Type B pancreatic cell (in vitro differentiated cells): ENCODE data around the gene MYO10. TPM values are rescaled to one million over a fixed set of nuclear protein-coding genes. Genes with fewer than 3 reads are reported as not detected.

Experiments used
- DNase-seq: peaks from one replicate; pipeline ENCODE4 v3.0.0; 2021; ENCODE audit warnings: mixed read lengths; ENCODE audit not compliant: unreplicated experiment; ENCODE audit errors: extremely low spot score
- H3K27ac Mint-ChIP-seq: 2 replicates; pipeline ENCODE4 v1.8.0; 2021; ENCODE audit warnings: mild to moderate bottlenecking, mixed read lengths
- H3K27me3 Mint-ChIP-seq: 2 replicates; pipeline ENCODE4 v1.8.0; 2021; ENCODE audit warnings: mixed read lengths
- H3K36me3 Mint-ChIP-seq: 2 replicates; pipeline ENCODE4 v1.8.0; 2021; ENCODE audit warnings: mixed read lengths
- H3K4me1 Mint-ChIP-seq: one replicate; pipeline ENCODE4 v1.8.0; 2021; ENCODE audit warnings: mixed read lengths; ENCODE audit not compliant: unreplicated experiment
- H3K4me3 Mint-ChIP-seq: 2 replicates; pipeline ENCODE4 v1.8.0; 2021; ENCODE audit warnings: mild to moderate bottlenecking, mixed read lengths
- H3K9me3 Mint-ChIP-seq: 2 replicates; pipeline ENCODE4 v1.8.0; 2021; ENCODE audit warnings: mixed read lengths
- total RNA-seq: library from RNA; stranded (reverse); gene quantifications from 2 replicates; pipeline ENCODE4 v1.2.1, GENCODE V29; 2021; ENCODE audit warnings: low replicate concordance
- TF ChIP-seq, protein P1 (sequence below): fragments of 200-600 bp; sonication (generic); conservative IDR thresholded peaks from 2 replicates; pipeline ENCODE4 v1.5.0; 2021; ENCODE audit warnings: antibody characterized with exemption, mild to moderate bottlenecking

MYO10 gene
- total RNA-seq, 1 donor from 2014 or later: 52.5 TPM

DNA sequence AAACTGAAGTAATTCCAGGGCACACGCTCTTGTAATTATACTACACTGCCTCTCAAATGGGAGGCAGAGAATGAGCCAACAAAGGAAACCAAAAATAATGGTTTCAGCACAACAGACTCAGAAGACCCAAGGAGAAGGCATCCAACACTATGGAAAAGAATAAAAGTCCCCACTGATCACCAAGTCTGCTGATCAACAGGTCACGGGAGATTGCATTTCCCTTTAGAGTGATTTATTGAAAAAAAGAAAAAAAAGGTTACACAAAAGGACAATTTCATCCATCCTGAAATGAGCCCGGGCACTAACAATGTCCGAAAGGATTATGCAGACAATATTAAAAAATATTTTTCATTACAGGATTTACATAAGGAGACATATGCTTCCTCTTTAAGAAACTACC lies 28.8 kb downstream of the MYO10 start:
- Mint-ChIP-seq H3K27me3 (no peaks in the 10 kb centered on the region), H3K4me3 (no peak overlapping the region), H3K36me3 (peaks cover 5% of the 10 kb centered on the region), H3K4me1 (peaks cover 8% of the 10 kb centered on the region), H3K9me3 (no peaks in the 10 kb centered on the region), H3K27ac (no peak overlapping the region)
- TF ChIP-seq, protein P1, sequence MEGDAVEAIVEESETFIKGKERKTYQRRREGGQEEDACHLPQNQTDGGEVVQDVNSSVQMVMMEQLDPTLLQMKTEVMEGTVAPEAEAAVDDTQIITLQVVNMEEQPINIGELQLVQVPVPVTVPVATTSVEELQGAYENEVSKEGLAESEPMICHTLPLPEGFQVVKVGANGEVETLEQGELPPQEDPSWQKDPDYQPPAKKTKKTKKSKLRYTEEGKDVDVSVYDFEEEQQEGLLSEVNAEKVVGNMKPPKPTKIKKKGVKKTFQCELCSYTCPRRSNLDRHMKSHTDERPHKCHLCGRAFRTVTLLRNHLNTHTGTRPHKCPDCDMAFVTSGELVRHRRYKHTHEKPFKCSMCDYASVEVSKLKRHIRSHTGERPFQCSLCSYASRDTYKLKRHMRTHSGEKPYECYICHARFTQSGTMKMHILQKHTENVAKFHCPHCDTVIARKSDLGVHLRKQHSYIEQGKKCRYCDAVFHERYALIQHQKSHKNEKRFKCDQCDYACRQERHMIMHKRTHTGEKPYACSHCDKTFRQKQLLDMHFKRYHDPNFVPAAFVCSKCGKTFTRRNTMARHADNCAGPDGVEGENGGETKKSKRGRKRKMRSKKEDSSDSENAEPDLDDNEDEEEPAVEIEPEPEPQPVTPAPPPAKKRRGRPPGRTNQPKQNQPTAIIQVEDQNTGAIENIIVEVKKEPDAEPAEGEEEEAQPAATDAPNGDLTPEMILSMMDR: no peak
- no peak for DNase-seq

DNA sequence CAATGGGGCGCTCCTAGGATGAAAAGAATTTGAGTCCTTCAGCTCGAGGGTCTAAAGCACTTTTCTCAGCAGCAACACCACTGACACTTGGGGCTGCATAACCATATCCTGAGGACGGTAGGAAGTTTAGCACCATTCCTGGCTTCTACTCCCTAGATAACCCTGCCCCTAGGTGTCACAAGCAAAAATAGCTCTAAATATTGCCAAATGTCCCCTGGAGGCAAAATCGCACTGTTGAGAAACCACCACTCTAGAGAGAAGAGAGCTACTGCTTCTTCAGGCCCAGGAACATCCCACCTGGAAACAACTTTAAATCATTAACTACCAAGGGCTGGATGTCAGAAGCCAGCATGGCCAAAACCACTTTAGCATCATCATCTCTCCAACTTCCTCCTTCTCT lies 29.8 kb downstream of the MYO10 start:
- H3K36me3 Mint-ChIP-seq: peaks cover 6% of the 10 kb centered on the region
- no peaks in the 10 kb centered on the region for H3K9me3 Mint-ChIP-seq

DNA sequence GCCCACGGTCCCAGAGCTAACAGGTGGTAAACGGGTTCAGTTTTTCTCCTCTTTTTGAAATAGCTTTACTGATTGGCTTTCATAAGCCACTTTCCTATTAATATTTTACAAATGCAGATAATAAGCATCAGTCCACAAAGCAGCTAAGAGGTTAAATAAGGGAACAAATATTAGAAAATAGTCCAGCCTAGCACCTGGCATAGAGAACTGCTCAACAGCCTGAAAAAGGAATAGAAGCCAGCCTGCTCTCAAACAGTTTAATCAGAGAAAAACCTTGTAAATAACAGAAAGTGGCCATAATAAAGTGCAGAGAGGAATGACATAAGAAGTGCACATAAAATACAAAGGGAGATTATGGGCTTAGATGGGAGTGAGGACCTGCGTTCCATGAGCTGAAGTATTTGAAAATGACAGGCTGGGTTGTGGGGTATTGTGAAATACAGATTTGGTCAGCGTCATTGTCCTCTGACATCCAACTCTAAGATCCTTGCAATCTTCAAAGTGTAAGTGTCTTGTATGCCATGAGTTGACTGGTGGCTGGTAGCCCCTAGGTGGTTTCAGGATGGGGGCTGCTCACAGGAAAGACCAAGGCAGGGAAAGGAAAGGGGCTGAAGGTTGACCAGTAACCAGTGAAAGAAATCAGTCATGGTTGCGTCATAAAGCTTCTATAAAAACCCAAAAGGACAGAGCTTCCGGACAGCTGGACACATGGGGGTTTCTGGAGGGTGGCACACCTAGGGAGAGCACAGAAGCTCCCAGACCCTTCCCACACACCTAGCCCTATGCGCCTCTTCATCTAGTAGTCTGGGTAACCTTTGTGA lies 32.4 kb downstream of the MYO10 start:
- peaks cover 31% of the 10 kb centered on the region for H3K4me1 Mint-ChIP-seq
- no peaks in the 10 kb centered on the region for H3K9me3 Mint-ChIP-seq
- H3K36me3 Mint-ChIP-seq: peaks cover 6% of the 10 kb centered on the region
- TF ChIP-seq, protein P1: no peak
- H3K27ac Mint-ChIP-seq: no peak overlapping the region
- no peak overlapping the region for H3K4me3 Mint-ChIP-seq
- DNase-seq: no peak
- H3K27me3 Mint-ChIP-seq: peaks cover 3% of the 10 kb centered on the region

More for the DNA sequence above, 29.8 kb downstream of the MYO10 start:
- no peak for DNase-seq
- Mint-ChIP-seq H3K27ac (peak overlapping the region; percentile 23), H3K27me3 (no peaks in the 10 kb centered on the region), H3K4me1 (peaks cover 13% of the 10 kb centered on the region), H3K4me3 (no peak overlapping the region)
- TF ChIP-seq, protein P1: no peak

DNA sequence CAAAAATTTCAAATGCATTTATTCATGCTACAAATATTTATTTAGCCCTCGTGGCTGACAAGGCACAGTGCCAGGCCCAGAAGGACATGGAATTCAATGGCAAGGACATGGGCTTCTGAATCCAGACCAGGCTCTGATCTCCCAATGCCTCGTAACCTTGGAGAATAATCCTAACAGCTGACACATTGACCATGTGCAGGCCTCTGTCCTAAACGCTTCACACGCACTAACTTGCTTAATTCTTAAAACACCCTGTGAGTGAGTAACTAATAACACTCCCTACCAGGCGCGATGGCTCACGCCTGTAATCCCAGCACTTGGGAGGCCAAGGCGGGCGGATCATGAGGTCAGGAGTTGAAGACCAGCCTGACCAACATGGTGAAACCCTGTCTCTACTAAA lies 33.2 kb downstream of the MYO10 start:
- TF ChIP-seq, protein P1: no peak
- no peak for DNase-seq
- Mint-ChIP-seq H3K27ac (peak overlapping the region; percentile 23), H3K4me3 (no peak overlapping the region), H3K27me3 (peaks cover 3% of the 10 kb centered on the region), H3K9me3 (no peaks in the 10 kb centered on the region), H3K4me1 (peaks cover 33% of the 10 kb centered on the region), H3K36me3 (peaks cover 4% of the 10 kb centered on the region)

DNA sequence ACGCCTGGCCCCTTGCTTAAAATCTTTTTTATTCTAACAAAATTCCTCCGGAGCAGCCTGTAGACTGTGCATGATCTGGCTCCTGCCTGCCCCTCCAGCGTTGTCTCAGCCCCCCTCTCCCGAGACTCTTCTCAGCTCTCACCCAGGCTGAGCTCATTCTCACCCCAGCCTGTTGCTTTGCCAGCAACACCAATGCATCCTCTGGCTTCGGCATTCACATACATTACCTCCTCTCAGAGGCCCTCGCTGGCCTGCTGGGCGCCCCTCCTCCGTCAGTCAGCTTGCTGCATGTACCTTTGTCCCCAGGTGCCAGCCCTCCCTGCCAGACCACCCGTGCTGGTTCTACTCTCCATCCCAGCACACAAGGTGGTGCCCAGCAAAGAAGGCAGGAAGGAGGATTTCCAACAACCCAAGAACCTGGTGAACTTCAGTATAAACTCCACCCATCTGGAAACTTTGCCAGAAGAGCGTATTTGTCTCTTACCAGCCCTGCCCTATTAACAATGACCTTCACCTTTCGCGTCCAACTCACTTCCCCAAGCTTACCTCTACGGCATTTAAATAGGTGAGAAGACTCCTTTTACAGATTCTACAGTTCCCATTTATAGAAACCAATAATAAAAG lies 35.0 kb downstream of the MYO10 start:
- peaks cover 3% of the 10 kb centered on the region for H3K27me3 Mint-ChIP-seq
- DNase-seq: no peak
- H3K27ac Mint-ChIP-seq: no peak overlapping the region
- peaks cover 38% of the 10 kb centered on the region for H3K4me1 Mint-ChIP-seq
- peaks cover 4% of the 10 kb centered on the region for H3K36me3 Mint-ChIP-seq
- H3K9me3 Mint-ChIP-seq: no peaks in the 10 kb centered on the region
- peak overlapping the region; percentile 21 for H3K4me3 Mint-ChIP-seq
- TF ChIP-seq, protein P1: no peak
